H9 (cell line): Measurements from ENCODE around the gene UNC119. TPM values are rescaled to one million over a fixed set of nuclear protein-coding genes. Genes with fewer than 3 reads are reported as not detected.
A peak's percentile ranks its signal among the peaks of the same experiment; 100 is the strongest.

ENCODE experiments used
- DNase-seq: peaks from one replicate; pipeline ENCODE4 v3.0.0-alpha.2; 2017
- H2AFZ ChIP-seq: one replicate; pipeline ENCODE4 v1.6.1; 2013; ENCODE audit warnings: mild to moderate bottlenecking, low read length, control low read depth, moderate library complexity
- H2AK5ac ChIP-seq: 2 replicates; pipeline ENCODE4 v1.6.1; 2013; ENCODE audit warnings: low read length, control low read depth, mixed read lengths; ENCODE audit not compliant: insufficient read length
- H2BK120ac ChIP-seq: one replicate; pipeline ENCODE4 v1.6.1; 2013; ENCODE audit warnings: low read depth, mild to moderate bottlenecking, low read length, control low read depth, inconsistent platforms; ENCODE audit not compliant: poor library complexity, severe bottlenecking
- H2BK12ac ChIP-seq: 2 replicates; pipeline ENCODE4 v1.6.1; 2013; ENCODE audit warnings: low read length, control low read depth, mixed read lengths, low read depth; ENCODE audit not compliant: insufficient read length
- H2BK15ac ChIP-seq: 2 replicates; pipeline ENCODE4 v1.6.1; 2013; ENCODE audit warnings: low read depth, low read length, control low read depth
- H2BK20ac ChIP-seq: one replicate; pipeline ENCODE4 v1.6.1; 2013; ENCODE audit warnings: low read depth, mild to moderate bottlenecking, low read length, control low read depth, inconsistent platforms; ENCODE audit not compliant: poor library complexity, severe bottlenecking
- H2BK5ac ChIP-seq: 2 replicates; pipeline ENCODE4 v1.6.1; 2013; ENCODE audit warnings: low read length, control low read depth, mixed read lengths; ENCODE audit not compliant: insufficient read length
- H3K14ac ChIP-seq: 2 replicates; pipeline ENCODE4 v1.6.1; 2013; ENCODE audit warnings: low read length, control low read depth; ENCODE audit not compliant: insufficient read depth
- H3K18ac ChIP-seq: 2 replicates; pipeline ENCODE4 v1.6.1; 2013; ENCODE audit warnings: low read depth, mild to moderate bottlenecking, mixed read lengths, low read length, control low read depth; ENCODE audit not compliant: insufficient read length
- H3K23ac ChIP-seq: 2 replicates; pipeline ENCODE4 v1.6.1; 2013; ENCODE audit warnings: low read length, control low read depth, mixed read lengths, low read depth; ENCODE audit not compliant: insufficient read length
- H3K23me2 ChIP-seq: 2 replicates; pipeline ENCODE4 v1.6.1; 2013; ENCODE audit warnings: low read depth, mild to moderate bottlenecking, mixed read lengths, low read length, control low read depth; ENCODE audit not compliant: insufficient read length, poor library complexity, severe bottlenecking
- H3K27ac ChIP-seq: 2 replicates; pipeline ENCODE4 v1.5.1; 2013; ENCODE audit warnings: low read length, control low read depth, mixed read lengths, low read depth; ENCODE audit not compliant: insufficient read length
- H3K27me3 ChIP-seq: 2 replicates; pipeline ENCODE4 v1.6.1; 2013; ENCODE audit warnings: low read length, control low read depth, inconsistent platforms; ENCODE audit not compliant: insufficient read depth
- H3K4ac ChIP-seq: 2 replicates; pipeline ENCODE4 v1.6.1; 2013; ENCODE audit warnings: low read depth, mild to moderate bottlenecking, control low read depth, inconsistent platforms, low read length, moderate library complexity
- H3K4me1 ChIP-seq: 2 replicates; pipeline ENCODE4 v1.6.1; 2013; ENCODE audit warnings: low read length, control low read depth, inconsistent platforms; ENCODE audit not compliant: insufficient read depth
- H3K4me2 ChIP-seq: 2 replicates; pipeline ENCODE4 v1.6.1; 2013; ENCODE audit warnings: low read length, control low read depth, mixed read lengths; ENCODE audit not compliant: insufficient read length, insufficient read depth
- H3K56ac ChIP-seq: 2 replicates; pipeline ENCODE4 v1.6.1; 2013; ENCODE audit warnings: low read depth, mild to moderate bottlenecking, mixed read lengths, low read length, control low read depth; ENCODE audit not compliant: insufficient read length
- H3K79me1 ChIP-seq: 2 replicates; pipeline ENCODE4 v1.6.1; 2013; ENCODE audit warnings: low read depth, mild to moderate bottlenecking, moderate library complexity, low read length, control low read depth, inconsistent platforms; ENCODE audit not compliant: insufficient read depth, poor library complexity, severe bottlenecking
- H3K79me2 ChIP-seq: 2 replicates; pipeline ENCODE4 v1.6.1; 2013; ENCODE audit warnings: low read length, control low read depth, inconsistent platforms; ENCODE audit not compliant: insufficient read depth
- H3K9ac ChIP-seq: 2 replicates; pipeline ENCODE4 v1.6.1; 2013; ENCODE audit warnings: low read length, control low read depth, mixed read lengths; ENCODE audit not compliant: insufficient read length; ENCODE audit errors: extremely low read depth
- H3K9me3 ChIP-seq: one replicate; pipeline ENCODE4 v1.6.1; 2013; ENCODE audit warnings: low read depth, low read length, inconsistent platforms; ENCODE audit not compliant: control insufficient read depth
- H3T11ph ChIP-seq: one replicate; pipeline ENCODE4 v1.6.1; 2013; ENCODE audit warnings: mild to moderate bottlenecking, low read length, control low read depth, inconsistent platforms
- H4K20me1 ChIP-seq: one replicate; pipeline ENCODE4 v1.6.1; 2013; ENCODE audit not compliant: control insufficient read depth, insufficient read length, insufficient read depth
- H4K5ac ChIP-seq: 2 replicates; pipeline ENCODE4 v1.6.1; 2013; ENCODE audit warnings: low read depth, mild to moderate bottlenecking, mixed read lengths, low read length, control low read depth; ENCODE audit not compliant: insufficient read length
- H4K8ac ChIP-seq: replicated peaks from 2 replicates; pipeline ENCODE4 v1.6.1; 2013; ENCODE audit warnings: low read length, control low read depth, mixed read lengths, low read depth; ENCODE audit not compliant: insufficient read length
- H4K91ac ChIP-seq: 2 replicates; pipeline ENCODE4 v1.6.1; 2013; ENCODE audit warnings: low read depth, mild to moderate bottlenecking, moderate library complexity, mixed read lengths, low read length, control low read depth; ENCODE audit not compliant: insufficient read length
- H3K27ac Mint-ChIP-seq, 3 experiments: 2 replicates in 2 of 3; 3 replicates in 1 of 3; pipeline ENCODE4 v1.8.0; 2020 to 2021; ENCODE audit warnings: mixed read lengths in 3 of 3, mild to moderate bottlenecking in 1 of 3, moderate library complexity in 1 of 3
- H3K27me3 Mint-ChIP-seq: 2 replicates; pipeline ENCODE4 v1.8.0; 2021; ENCODE audit warnings: low read depth, mild to moderate bottlenecking, moderate library complexity, mixed read lengths
- H3K36me3 Mint-ChIP-seq, 3 experiments: 2 replicates in 2 of 3; 3 replicates in 1 of 3; pipeline ENCODE4 v1.8.0; 2020 to 2021; ENCODE audit warnings: low read depth in 3 of 3, mixed read lengths in 3 of 3; ENCODE audit not compliant: insufficient read depth in 1 of 3
- H3K4me1 Mint-ChIP-seq, 2 experiments: 2 replicates each; pipeline ENCODE4 v1.8.0; 2020; ENCODE audit warnings: mixed read lengths in 2 of 2
- H3K4me3 Mint-ChIP-seq, 2 experiments: 2 replicates in 1 of 2; 3 replicates in 1 of 2; pipeline ENCODE4 v1.8.0; 2020 to 2021; ENCODE audit warnings: mild to moderate bottlenecking in 2 of 2, mixed read lengths in 2 of 2, moderate library complexity in 1 of 2
- H3K9me3 Mint-ChIP-seq, 2 experiments: 2 replicates in 1 of 2; 3 replicates in 1 of 2; pipeline ENCODE4 v1.8.0; 2020; ENCODE audit warnings: mild to moderate bottlenecking in 2 of 2, mixed read lengths in 2 of 2, moderate library complexity in 1 of 2
- CTCF ChIP-seq: fragments of 200-600 bp; sonication (generic); conservative IDR thresholded peaks from 3 replicates; pipeline ENCODE4 v1.8.0; 2021; ENCODE audit warnings: antibody characterized with exemption, mild to moderate bottlenecking
- WGBS: extraction: QIAGEN DNeasy Blood & Tissue Kit; methylation state at CpG from one replicate; pipeline ENCODE4 v1.1.7; 2013; ENCODE audit warnings: missing lambda C conversion rate, low lambda C conversion rate, mixed read lengths; ENCODE audit not compliant: insufficient read length; ENCODE audit errors: extremely low coverage; 5-methylcytosine and 5-hydroxymethylcytosine counted together
- total RNA-seq: library from RNA; stranded (reverse); gene quantifications from 2 replicates; pipeline ENCODE4 v1.2.1, GENCODE V29; 2021

Gene UNC119
- total RNA-seq, 1 experiment from 2014 or later, result 36.9 TPM

- Mint-ChIP-seq H3K4me1 (peaks cover 27 to 54% of the 10 kb centered on the region in 2 experiments), H3K27ac (peak overlapping the region; percentile 1 to 31 (median 5); a peak in 4 of 7 replicates), H3K27me3 (peaks cover under 1% of the 10 kb centered on the region; the same call in 1 of the 2 replicates), H3K36me3 (peaks cover 2 to 6% (median 3%) of the 10 kb centered on the region in 3 experiments; a peak in 4 of 7 replicates), H3K4me3 (no peak overlapping the region), H3K9me3 (no peaks in the 10 kb centered on the region)
- no peak overlapping the region for H3K56ac ChIP-seq
- H3T11ph ChIP-seq, result no peak overlapping the region
- no peak overlapping the region for H2AFZ ChIP-seq
- H3K79me1 ChIP-seq, result no peaks in the 10 kb centered on the region
- H4K5ac ChIP-seq, result no peak overlapping the region
- no peak overlapping the region for H2BK120ac ChIP-seq
- H2BK5ac ChIP-seq, result no peak overlapping the region
- no peak overlapping the region for H3K4ac ChIP-seq
- no peak overlapping the region for H2BK15ac ChIP-seq
- no peaks in the 10 kb centered on the region for H3K23me2 ChIP-seq
- no peak overlapping the region for H3K27ac ChIP-seq
- no peak overlapping the region for H2BK12ac ChIP-seq
- H3K27me3 ChIP-seq, result no peaks in the 10 kb centered on the region
- no peak overlapping the region for H4K91ac ChIP-seq
- DNase-seq, result no peak
- H4K20me1 ChIP-seq, result no peaks in the 10 kb centered on the region
- no peak overlapping the region for H3K9ac ChIP-seq
- H2BK20ac ChIP-seq, result no peak overlapping the region
- H4K8ac ChIP-seq, result no peak overlapping the region
- no peak overlapping the region for H3K14ac ChIP-seq
- no peaks in the 10 kb centered on the region for H3K79me2 ChIP-seq
- no peak overlapping the region for H2AK5ac ChIP-seq
- H3K18ac ChIP-seq, result no peak overlapping the region
- no peak for TF ChIP-seq CTCF
- no peaks in the 10 kb centered on the region for H3K9me3 ChIP-seq
- H3K4me2 ChIP-seq, result no peak overlapping the region
- H3K4me1 ChIP-seq, result peaks cover 8% of the 10 kb centered on the region; the same call in 1 of the 2 replicates
- WGBS, result no CpG with 5 or more reads among the region's 6 CpGs
- no peak overlapping the region for H3K23ac ChIP-seq
Measured at GRCh38 chr17:28545787-28546415, 6.5 kb downstream of the UNC119 start.
